GM21717 (cell line): Measurements from ENCODE around the gene MEIOB.

ENCODE experiments used
- ATAC-seq: cut with Tn5 transposase; IDR thresholded peaks from one replicate; pipeline ENCODE4 v1.9.1; 2021; ENCODE audit warnings: mild to moderate bottlenecking, moderate library complexity; ENCODE audit not compliant: unreplicated experiment

The MEIOB gene

DNA sequence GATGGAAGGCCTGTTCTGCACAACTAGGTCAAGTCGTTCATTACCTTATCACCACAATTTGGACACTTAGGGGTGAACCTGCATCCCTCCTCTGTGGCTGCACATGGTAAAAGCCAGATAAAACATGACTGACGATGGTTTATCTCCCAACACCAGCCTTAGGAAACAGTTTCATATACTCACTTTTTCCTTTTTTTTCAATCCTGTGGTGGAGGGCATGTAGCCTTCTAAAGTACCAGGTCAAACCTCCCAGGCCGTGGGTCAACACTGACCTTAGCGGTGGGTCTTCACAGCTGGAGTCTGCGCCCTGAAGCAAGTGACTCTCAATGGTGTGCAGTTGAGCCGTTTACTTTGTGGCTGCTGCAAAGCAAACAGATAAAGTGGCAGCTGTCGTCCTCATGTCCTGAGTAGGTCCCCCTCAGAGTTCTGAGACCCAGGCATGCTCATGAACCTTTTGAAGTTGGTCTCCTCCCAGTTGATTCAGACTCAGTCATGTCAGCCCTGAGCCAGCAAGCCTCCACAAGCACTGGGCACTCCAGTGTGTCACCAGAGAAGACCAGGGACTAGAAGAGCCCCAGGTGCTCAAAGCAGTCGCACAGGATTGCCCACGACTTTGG is 39.0 kb downstream of the MEIOB start:
- no peak for ATAC-seq

DNA sequence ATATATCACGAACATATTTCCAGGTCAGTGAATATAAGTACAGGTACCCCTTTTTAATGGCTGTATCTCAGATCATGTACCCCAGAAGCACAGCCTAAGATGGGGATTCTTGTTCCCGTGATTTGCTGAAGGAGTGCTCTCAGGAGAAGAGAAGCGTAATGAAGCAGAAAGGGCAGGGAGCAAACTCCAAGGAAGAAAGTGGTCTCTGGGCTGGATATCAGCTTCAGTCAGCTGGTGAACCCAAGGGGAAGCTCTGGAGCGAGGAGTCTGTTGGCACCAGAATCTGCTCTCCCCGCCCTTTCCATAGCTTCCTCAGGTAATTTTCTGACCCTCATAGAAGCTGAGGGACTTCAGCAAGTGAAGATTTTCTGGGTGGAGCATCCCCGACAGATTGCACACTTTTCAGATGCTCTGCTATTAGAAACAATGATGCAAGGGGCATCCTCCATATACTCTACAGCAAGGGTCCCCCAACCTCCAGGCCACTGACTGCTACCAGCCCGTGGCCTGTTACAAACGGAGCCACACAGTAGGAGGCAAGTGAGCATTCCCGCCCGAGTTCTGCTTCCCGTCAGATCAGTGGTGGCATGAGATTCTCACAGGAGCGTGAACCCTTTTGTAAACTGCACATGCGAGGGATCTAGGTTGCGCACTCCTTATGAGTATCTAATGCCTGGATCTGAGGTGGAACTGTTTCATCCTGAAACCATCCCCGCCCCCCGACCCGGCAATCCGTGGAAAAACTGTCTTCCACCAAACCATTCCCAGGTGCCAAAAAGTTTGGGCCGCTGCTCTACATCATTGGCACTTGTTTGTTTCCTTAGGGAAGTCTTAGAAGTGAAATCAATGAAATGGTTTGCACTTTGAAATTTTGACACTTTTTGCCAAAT is 40.5 kb downstream of the MEIOB start:
- ATAC-seq = no peak

DNA sequence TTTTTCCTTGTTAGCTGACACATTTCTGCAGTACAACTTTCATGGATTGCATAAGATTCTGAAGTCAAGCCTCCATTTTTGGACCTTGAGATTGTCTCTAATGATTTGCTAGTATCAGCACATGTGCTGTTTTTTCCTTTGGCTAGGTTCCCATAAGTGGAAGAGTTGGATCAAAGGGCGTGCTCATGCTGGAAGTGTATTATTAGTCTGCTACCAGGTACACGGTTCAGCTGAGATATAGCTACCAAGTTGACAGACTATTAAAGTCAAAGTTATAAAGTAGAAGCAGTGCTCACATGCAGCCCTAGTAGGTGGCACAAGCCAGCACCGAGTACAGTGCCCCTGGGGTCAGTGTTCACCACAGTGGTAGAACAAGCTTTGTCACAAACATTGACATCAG is 41.8 kb downstream of the MEIOB start:
- no peak for ATAC-seq

DNA sequence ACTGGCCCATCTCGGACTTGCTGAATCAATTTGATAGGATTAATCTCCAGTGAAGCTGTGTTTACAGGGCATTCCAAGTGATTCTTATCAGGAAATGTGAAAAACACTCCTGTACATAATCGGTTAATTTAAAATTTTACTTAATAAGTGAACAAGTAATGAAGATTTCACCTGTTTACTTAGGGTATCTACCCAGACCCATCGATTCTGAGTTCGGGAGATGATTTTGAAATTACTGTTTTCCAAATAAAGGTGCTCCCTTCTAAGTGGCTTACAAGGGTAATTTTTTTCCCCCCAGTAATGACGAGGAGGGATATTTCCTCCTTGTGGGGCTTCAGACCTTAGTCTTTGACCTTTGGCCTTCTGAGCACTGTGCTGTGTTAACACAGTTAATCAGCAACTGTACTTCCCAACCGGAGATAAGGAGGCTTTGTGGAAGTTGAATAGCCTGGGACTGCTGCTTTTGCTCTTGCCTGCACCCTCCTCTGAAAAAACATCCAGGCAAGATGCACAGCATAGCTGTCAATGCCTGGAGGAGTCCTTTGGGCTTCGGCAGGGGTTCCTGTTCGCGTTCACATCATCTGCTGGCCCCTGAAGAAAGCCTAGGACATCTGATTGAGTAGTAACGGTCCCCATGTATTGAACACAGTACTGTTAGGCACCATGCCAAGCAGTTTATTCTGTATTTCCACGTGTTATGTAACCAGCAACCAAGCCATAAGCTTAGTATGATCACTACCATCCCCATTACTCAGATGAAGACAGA is 43.1 kb downstream of the MEIOB start:
- no peak for ATAC-seq

DNA sequence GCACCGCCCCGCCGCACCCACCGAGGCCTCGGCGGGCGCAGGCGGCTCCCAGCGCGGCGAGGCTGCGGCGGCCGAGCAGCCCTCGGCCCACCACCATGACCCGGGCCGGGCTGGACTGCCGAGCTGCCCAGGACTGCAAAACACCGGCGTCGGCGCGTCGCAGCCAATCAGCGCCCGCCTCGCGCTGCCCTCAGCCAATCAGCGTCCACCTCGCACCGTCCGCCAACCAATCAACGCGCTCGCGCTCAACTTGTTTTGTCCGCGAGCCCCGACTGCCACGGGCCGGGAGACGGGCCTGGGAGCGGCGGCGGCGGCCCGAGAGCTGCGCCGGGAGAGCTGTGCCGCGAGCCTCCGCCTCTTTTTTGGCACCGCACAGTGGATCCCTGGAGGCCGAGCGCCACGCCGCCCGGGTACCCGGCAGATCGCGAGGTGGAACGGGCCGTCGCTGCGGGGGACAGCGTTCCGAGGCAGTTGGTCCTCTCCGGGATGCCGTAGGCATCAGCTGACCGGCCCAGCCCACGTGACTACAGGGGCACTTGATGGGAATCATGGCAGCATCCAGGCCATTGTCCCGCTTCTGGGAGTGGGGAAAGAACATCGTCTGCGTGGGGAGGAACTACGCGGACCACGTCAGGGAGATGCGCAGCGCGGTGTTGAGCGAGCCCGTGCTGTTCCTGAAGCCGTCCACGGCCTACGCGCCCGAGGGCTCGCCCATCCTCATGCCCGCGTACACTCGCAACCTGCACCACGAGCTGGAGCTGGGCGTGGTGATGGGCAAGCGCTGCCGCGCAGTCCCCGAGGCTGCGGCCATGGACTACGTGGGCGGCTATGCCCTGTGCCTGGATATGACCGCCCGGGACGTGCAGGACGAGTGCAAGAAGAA is 45.0 kb downstream of the MEIOB start, which contains the start of the genes FAHD1 and HAGH:
Gene FAHD1 (plus strand): TSS at position 516 of the 883 bp plus-strand sequence. CDS start 33 bp downstream, at position 549.
Gene HAGH (minus strand): TSS at position 135 of the 883 bp plus-strand sequence. CDS start 38 bp downstream, at position 97.
- peak; percentile 68 for ATAC-seq

DNA sequence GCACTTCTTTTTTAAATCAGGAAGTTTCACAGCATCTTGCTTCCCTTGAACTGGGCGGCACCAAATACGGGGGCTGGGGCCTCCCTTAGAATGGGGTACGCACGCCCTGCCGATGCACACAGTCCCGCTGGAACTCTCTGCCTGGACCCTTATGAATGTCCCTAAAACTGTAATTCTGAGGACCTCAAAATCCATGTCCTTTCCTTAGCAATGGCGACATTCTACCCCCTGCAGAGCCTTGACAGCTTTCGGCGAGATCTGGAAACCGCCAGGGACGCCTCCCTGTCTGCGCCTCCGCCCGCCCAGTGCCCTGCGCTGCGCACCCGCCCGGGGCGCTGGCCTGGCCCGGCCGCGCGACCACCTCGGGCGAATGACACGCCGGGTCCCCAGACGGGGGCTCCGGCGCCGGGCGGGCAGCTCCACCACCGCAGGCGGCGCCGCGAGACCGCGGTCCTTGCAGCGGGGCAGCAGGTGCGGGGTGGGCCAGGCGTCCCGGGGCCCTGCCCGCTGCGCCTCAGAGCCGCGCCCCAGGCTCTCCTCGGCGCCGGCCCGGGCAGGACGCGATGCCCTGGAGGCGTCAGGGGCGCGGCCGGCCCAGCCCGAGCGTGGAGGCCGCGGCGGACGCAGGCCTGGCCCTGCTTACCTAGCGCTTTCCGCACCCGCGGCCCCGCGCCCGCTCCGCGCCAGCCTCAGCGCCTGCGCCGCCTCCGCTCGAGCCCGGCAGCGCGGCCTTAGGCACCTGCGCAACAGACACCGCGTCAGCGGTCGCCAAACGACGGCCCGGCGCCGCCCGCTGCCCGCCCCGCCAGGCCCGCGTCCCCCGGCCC is 45.9 kb downstream of the MEIOB start:
- peak; percentile 40 for ATAC-seq

DNA sequence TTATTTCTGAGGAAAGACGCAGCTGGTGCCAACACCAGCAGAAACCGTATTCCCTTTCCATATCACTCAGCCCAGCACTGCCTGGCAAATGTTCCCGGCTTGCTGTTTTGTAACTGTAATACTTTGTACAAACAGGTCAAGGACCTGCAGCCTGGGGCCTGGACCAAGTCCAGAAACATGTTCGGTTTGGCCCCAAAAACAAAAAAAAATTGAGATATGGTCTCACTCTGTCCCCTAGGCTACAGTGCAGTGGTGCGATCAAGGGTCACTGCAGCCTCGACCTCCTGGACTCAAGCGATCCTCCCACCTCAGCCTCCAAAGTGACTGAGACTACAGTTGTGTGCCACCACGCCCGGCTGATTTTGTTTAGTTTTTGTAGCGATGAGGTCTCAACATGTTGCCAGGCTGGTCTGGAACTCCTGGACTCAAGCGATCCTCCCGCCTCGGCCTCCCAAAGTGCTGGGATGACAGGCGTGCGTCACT is 46.5 kb downstream of the MEIOB start:
- ATAC-seq = no peak

DNA sequence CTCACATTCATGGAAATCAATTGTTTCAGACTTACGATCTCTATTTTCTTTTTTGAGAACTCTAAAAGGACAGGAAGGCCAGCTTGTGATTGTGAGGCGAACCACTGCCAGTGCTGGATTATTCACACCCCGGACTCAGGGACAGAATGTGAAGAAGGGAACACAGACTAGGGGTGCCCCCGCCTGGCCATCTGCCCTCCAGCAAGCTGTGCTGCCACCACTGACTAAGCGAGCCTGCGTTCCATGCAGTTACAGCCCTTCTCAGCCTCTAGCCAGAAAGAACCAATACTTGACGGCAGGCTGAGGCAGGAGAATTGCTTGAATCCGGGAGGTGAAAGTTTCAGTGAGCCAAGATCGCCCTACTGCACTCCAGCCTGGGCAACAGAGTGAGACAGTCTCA is 48.1 kb downstream of the MEIOB start:
- ATAC-seq = no peak

DNA sequence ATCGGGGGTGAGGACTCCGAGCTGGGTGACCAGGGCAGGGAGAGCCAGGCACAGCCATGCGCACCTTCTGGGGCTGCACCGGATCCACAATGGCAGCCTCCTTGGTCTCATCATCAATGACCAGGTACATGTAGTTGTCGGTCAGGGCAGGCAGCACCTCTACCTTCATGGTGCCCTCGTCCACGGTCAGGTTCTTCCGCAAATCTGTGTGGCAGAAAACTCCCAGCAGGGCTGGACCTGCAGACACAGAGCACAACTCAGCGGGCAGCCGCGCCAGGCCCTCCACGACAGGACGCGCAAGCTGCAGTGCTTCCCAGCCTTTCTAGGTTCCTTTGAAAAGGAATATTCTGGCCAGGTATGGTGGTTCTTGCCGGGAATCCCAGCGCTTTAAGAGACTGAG is 49.2 kb downstream of the MEIOB start:
- no peak for ATAC-seq

DNA sequence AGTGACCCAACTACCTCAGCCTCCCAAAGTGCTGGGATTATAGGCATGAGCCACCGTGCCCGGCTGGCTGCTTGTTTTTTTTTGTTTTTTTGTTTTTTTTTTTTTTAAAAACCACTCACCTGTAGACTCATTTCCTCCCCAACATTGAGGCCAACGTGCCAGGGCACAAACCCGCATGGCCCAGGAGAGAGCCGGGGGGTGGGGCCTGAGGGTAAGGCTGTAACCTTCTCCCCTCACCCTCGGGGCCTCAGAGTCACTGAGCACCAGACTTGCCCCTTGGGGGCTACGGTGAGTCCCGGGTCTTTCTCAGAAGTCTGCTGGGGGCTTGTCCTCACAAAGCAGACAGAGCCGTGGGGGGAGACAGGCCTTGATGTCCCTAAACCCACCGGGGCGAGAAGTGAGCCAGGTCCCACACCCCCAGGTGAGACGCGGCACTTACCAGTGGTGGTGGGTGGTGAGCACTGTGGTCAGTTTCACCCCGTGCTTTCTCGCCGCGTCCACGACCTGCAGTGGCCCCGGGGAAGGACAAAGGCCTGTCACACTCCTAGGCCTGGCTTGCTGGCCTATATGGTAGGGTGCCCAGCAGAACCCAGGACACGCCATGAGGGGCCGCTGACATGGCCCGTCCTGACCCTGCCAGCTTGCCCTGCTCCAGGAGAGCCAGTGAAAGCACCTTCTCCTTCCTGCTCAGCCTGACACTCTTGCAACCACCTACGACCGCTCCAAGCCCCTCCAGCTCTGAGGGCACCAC is 49.9 kb downstream of the MEIOB start:
- ATAC-seq = no peak

DNA sequence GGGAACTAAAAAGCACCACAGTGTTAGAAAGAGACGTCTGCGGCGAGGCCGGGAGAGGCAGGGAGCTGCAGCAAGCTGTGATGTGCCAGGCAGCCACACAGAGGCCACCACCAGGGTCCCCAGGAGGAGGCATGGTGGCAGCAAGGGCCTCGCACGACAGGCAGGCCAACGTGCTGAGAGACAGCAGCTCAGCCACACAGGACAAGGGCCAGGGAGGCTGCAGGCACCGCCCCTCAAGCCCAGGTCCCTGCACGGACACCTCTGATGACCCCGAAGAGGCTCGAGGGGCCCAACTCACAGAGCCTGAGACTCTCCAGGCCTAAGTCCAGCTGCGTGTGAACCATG is 51.0 kb downstream of the MEIOB start:
- ATAC-seq = no peak

DNA sequence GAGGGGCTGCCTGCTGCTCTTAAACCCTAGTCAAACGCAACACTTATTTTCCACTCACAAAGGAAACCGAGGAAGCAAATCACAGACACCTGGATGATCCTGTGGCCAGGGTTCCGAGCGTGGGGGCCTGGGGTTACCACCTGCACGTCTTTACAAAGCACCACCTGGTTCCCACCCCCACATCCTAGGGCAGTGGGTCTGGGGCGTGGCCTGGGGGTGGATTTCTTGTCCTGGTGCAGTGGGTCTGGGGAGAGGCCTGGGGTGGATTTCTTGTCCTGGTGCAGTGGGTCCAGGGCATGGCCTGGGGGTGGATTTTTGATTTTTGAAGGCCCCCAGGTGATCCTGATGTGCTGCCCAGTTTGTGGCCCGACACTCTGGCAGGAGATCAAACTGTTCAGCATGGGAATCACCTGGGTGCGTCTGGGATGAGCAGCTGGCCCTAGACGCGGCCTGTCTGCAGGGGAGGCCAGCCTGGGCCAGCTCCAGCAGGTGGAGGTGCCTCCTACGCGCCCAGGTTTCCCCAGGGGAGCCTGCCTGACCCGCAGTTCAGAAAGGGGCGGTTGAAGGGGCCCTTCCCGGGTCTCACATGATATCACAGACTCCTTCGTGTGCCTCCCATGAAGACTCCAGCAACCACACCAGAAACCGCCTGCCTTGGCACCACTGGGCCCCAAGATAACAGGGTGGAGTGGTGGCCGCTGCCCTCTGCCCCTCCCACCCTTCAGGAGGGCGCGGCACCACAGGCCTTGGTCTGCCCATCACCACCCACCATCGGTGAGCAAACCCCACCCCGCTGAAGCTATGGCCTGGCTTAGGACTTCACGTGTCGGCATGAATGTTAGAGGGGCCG is 51.6 kb downstream of the MEIOB start:
- no peak for ATAC-seq

DNA sequence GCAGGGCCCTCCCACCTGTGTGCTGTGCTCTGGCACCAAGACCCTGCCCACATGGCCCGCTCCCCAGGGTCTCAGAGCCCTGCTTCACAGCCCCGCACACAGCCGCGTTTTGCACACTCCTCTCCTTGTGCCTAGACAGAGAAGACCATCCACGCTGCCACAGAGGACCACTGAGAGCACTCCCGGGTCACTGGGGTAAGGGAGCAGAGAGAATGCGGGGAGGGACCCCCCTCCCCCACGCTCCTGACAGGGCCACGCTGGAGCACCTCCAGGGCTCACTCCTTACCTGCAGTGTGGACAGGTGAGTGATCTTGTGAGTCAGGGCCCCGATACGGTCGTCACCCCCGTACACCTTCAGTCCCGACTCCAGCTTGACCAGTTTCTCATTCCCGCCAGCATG is 52.4 kb downstream of the MEIOB start:
- ATAC-seq = no peak

DNA sequence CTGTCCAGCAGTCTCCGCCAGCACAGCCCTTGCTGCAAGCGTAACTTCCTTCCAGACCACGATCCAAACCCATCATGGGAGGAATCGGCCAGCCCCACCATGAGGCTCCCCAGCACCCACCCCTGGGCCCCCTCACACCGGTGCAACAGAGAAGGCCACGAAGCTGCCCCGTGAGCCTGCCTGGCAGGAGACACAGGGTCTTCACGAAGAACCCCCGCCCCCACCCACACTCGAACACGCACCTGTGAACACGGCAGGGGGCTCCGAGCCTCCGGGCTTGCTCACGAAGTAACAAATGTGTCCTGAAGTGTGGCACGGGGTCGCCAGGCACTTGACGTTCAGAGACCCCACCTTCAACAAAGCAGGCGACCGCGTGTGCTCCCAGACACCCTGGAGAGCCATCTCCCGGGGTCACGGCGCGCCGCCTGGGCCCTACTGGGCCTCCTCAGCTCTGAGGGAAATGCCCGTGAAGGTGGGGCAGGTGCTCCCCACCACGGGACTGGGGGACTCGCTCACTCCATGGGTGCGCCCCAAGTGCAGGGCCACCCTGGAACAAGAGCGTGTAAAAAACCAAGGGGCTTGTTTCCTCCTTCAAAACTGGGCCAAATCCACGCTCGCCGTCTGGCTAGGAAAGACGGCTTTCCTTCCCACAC is 53.0 kb downstream of the MEIOB start:
- ATAC-seq = no peak

DNA sequence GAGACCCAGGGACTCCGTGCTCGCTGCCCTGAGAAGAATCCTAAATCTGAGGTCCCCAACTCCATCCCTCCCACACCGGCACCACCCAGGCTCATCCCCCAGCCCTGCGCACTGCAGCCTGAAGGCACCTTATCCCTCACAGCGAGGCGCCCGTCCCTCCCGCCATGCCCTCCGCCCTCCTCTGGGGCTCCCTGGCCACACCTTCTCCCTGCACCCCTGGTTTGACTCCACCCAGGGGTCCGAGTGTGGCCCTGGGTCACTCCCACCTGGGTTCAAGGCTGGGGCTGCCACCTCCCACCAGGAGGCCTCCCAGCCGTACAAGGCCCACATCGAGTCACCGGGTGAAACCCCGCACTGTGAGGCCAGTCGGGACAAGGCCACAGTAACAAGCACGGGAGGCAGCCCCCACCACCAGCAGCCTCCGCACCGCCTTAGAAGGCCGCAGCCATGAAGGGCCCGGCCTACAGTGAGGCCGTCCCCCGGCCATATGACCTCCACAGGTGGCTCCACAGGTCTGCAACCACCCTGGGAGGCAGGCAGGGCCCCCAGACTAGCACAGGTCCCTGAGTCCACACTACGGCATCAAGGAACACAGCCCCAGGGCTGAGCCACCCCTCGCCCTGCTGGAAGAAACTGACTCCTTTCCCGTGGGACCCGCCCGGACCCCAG is 53.6 kb downstream of the MEIOB start:
- ATAC-seq = no peak

DNA sequence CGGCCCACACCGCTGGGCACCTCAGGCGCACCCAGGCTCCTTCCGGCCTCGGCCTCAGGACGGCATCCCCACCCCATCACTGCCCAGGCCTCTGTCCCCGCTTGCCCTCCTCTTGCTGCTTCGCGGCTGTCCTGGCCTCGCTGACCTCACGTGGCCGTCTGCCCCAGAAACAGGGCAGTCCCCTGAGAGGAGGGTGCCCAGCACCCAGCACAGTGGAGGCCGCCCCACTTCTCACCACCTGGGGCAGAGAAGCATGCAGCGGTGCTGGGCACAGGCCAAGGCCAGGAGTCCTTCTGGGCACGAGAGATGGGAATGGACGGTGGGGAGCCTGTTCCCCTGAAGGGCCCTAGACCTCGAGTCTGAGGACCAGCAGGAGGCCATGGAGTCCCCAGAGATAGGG is 54.2 kb downstream of the MEIOB start:
- ATAC-seq = no peak

DNA sequence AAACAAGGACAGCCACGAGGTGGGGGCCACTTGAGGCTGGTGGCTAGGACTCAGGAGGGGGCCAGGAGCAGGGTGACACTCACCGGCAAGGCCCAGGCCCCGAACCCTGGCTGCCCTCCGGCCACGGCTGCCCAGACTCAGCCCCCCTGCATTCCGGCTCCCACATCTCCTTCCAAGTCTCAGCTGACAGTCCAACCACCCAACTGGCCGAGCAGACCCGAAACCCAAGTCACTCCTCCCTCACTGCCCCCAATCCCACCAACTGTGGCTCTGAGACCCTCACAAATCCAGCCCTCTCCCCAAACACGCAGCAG is 54.7 kb downstream of the MEIOB start:
- no peak for ATAC-seq
